NCI-H187 treated with DMSO at 0.1 percent for 48 hours (cell line): ENCODE data around the gene ARMC6.

Experiments used
- DNase-seq: peaks from one replicate; lab custom pipeline; 2025; lab: John Stamatoyannopoulos, UW

The ARMC6 gene

GRCh38 chr19:19033426-19034203 is at the start of gene ARMC6, which contains the start of gene SUGP2:
ARMC6 (plus strand) TSS chr19:19033603; CDS start chr19:19034210, 607 bp downstream.
SUGP2 (minus strand) TSS chr19:19033517; CDS start chr19:19031071, 2,446 bp downstream.
- DNase-seq: no peak

GRCh38 chr19:18984251-18984650 is 49.2 kb upstream of the ARMC6 start:
- no peak for DNase-seq

GRCh38 chr19:18985257-18985656 is 48.1 kb upstream of the ARMC6 start:
- DNase-seq: no peak

GRCh38 chr19:18987456-18987855 is 45.9 kb upstream of the ARMC6 start:
- DNase-seq: no peak

GRCh38 chr19:18989316-18989715 is 44.1 kb upstream of the ARMC6 start:
- no peak for DNase-seq

GRCh38 chr19:18990128-18990708 is 43.2 kb upstream of the ARMC6 start:
- DNase-seq: no peak

GRCh38 chr19:18991006-18991405 is 42.4 kb upstream of the ARMC6 start:
- no peak for DNase-seq

- DNase-seq: no peak
Observed at GRCh38 chr19:18991468-18991867, 41.9 kb upstream of the ARMC6 start.

GRCh38 chr19:18992696-18993095 is 40.7 kb upstream of the ARMC6 start:
- DNase-seq: no peak

GRCh38 chr19:18993115-18993514 is 40.3 kb upstream of the ARMC6 start:
- no peak for DNase-seq

GRCh38 chr19:18995804-18996241 is 37.6 kb upstream of the ARMC6 start:
- no peak for DNase-seq

- DNase-seq: no peak
Observed at GRCh38 chr19:18996351-18996750, 37.1 kb upstream of the ARMC6 start.

- no peak for DNase-seq
Observed at GRCh38 chr19:18996796-18997394, 36.5 kb upstream of the ARMC6 start.

- DNase-seq: no peak
Observed at GRCh38 chr19:18998276-18998675, 35.1 kb upstream of the ARMC6 start.

- DNase-seq: no peak
Observed at GRCh38 chr19:18999016-18999758, 34.2 kb upstream of the ARMC6 start.

- DNase-seq: no peak
Observed at GRCh38 chr19:18999896-19000620, 33.3 kb upstream of the ARMC6 start.

GRCh38 chr19:19004144-19004543 is 29.3 kb upstream of the ARMC6 start:
- DNase-seq: no peak

GRCh38 chr19:19006213-19006612 is 27.2 kb upstream of the ARMC6 start:
- DNase-seq: no peak

- no peak for DNase-seq
Observed at GRCh38 chr19:19009951-19010350, 23.5 kb upstream of the ARMC6 start.

- no peak for DNase-seq
Observed at GRCh38 chr19:19010551-19010950, 22.9 kb upstream of the ARMC6 start.

- no peak for DNase-seq
Observed at GRCh38 chr19:19021115-19021514, 12.3 kb upstream of the ARMC6 start.
